ENCODE data around the gene OR4D5.

- TF ChIP-seq, protein P1, sequence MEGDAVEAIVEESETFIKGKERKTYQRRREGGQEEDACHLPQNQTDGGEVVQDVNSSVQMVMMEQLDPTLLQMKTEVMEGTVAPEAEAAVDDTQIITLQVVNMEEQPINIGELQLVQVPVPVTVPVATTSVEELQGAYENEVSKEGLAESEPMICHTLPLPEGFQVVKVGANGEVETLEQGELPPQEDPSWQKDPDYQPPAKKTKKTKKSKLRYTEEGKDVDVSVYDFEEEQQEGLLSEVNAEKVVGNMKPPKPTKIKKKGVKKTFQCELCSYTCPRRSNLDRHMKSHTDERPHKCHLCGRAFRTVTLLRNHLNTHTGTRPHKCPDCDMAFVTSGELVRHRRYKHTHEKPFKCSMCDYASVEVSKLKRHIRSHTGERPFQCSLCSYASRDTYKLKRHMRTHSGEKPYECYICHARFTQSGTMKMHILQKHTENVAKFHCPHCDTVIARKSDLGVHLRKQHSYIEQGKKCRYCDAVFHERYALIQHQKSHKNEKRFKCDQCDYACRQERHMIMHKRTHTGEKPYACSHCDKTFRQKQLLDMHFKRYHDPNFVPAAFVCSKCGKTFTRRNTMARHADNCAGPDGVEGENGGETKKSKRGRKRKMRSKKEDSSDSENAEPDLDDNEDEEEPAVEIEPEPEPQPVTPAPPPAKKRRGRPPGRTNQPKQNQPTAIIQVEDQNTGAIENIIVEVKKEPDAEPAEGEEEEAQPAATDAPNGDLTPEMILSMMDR (IDR thresholded peaks at IDR 0.05; ENCODE audit: low read depth, low read length): no peak
- TF ChIP-seq MAX (IDR thresholded peaks at IDR 0.05; ENCODE audit: low read depth, low read length) (no peak), POLR2A (IDR thresholded peaks at IDR 0.05; ENCODE audit: extremely low read depth, insufficient read length) (no peak), MYC (IDR thresholded peaks at IDR 0.05; ENCODE audit: low read depth, low read length) (no peak)
These were observed 34.5 kb upstream of the OR4D5 start for GRCh38 chr11:123904932-123905331.

Measured in NB4 (cell line).